ENCODE results near the gene TMEM82. TPM values are rescaled to one million over a fixed set of nuclear protein-coding genes. Genes with fewer than 3 reads are reported as not detected.

TMEM82 gene
- total and polyA plus RNA-seq, 12 donors, result not detected

DNA sequence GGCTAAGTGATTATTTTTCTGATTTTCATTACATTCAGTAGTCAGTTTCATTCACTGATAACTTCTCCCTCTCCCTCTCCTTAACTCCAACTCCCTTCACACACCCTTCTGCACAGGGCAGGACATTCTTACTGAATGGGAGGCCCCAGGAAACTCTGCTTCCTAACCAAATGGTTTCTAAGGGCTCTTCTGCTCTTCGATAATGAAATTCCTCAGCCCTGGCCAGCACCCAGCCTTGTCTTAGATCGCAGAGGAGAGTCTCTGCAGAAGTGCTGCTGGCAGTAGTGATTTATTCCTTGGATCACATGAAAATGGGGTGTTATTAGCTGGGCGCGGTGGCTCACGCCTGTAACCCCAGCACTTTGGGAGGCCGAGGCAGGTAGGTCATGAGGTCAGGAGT lies 41.8 kb upstream of the TMEM82 start:
- TF ChIP-seq, protein P1, sequence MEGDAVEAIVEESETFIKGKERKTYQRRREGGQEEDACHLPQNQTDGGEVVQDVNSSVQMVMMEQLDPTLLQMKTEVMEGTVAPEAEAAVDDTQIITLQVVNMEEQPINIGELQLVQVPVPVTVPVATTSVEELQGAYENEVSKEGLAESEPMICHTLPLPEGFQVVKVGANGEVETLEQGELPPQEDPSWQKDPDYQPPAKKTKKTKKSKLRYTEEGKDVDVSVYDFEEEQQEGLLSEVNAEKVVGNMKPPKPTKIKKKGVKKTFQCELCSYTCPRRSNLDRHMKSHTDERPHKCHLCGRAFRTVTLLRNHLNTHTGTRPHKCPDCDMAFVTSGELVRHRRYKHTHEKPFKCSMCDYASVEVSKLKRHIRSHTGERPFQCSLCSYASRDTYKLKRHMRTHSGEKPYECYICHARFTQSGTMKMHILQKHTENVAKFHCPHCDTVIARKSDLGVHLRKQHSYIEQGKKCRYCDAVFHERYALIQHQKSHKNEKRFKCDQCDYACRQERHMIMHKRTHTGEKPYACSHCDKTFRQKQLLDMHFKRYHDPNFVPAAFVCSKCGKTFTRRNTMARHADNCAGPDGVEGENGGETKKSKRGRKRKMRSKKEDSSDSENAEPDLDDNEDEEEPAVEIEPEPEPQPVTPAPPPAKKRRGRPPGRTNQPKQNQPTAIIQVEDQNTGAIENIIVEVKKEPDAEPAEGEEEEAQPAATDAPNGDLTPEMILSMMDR (IDR thresholded peaks at IDR 0.05), result no peak
- ATAC-seq, result no peak
- peaks cover 26 to 82% (median 70%) of the 10 kb centered on the region in 9 donors for H3K4me1 ChIP-seq
- H3K4me3 ChIP-seq, result no peak overlapping the region
- peaks cover 0 to 21% (median 0%) of the 10 kb centered on the region in 9 donors for H3K36me3 ChIP-seq
- no peak for DNase-seq
- H3K27me3 ChIP-seq, result no peaks in the 10 kb centered on the region
- H3K27ac ChIP-seq, result peak overlapping the region in 2 of 10 donors; percentile 24 to 39
- H3K9me3 ChIP-seq, result no peaks in the 10 kb centered on the region
- 51 to 55% methylated on average over 6 of the region's 6 CpGs for WGBS, 2 donors
- intact Hi-C loops (cut with DNase I), result loop anchor here in 1 of 10 donors (10.0 kb wide), 1 partner anchor 86 kb away; the partner anchor contains the start of gene DDI2

DNA sequence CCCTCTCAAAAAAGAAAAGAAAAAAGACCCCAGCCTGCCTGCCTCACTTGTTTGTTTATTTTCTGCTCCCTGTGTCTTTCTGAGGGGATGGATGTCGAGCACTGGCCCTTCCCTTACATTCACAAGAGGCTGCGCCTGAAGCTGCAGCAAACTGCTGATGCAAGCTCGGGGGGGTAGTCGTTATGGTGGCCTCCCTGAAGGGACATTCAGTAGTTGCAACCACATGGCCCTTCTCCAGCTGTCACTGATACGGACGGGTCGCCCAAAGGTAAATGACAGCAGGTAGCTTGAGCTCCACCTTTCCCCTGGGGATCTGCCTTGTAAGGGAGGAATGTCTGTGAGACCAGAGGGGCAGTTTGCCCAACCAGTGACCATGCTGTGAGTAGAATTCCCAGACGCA lies 40.5 kb upstream of the TMEM82 start:
- DNase-seq, result no peak
- no peaks in the 10 kb centered on the region for H3K9me3 ChIP-seq
- no peaks in the 10 kb centered on the region for H3K27me3 ChIP-seq
- peaks cover 26 to 82% (median 76%) of the 10 kb centered on the region in 9 donors for H3K4me1 ChIP-seq
- ATAC-seq, result no peak
- peak overlapping the region in 4 of 10 donors; percentile 89 to 93 (median 92) for H3K27ac ChIP-seq
- H3K36me3 ChIP-seq, result peaks cover 0 to 25% (median 0%) of the 10 kb centered on the region in 9 donors
- intact Hi-C loops (cut with DNase I), result loop anchor here in 1 of 10 donors (10.0 kb wide), 1 partner anchor 87 kb away; the partner anchor contains the start of gene DDI2
- TF ChIP-seq, protein P1 (IDR thresholded peaks at IDR 0.05), result no peak
- H3K4me3 ChIP-seq, result no peak overlapping the region
- 85 to 90% methylated on average over 8 of the region's 8 CpGs for WGBS, 2 donors

- Histone ChIP-seq H3K36me3 (peaks cover 0 to 28% (median 0%) of the 10 kb centered on the region in 9 donors), H3K4me3 (peak overlapping the region in 3 of 10 donors; percentile 0 to 10 (median 0)), H3K27me3 (no peaks in the 10 kb centered on the region), H3K4me1 (peaks cover 26 to 82% (median 75%) of the 10 kb centered on the region in 9 donors), H3K27ac (peak overlapping the region; percentile 62 to 93 (median 87)), H3K9me3 (no peaks in the 10 kb centered on the region)
- 62% methylated on average over 19 of the region's 19 CpGs for WGBS, 2 donors
- intact Hi-C loops (cut with DNase I), result loop anchor here in 1 of 10 donors (10.0 kb wide), 1 partner anchor 88 kb away; the partner anchor contains the start of gene DDI2
- TF ChIP-seq, protein P1 (IDR thresholded peaks at IDR 0.05), result peak in 4 of 9 donors; percentile 27 to 45 (median 32)
- peak; percentile 40 to 72 (median 64) for ATAC-seq
- DNase-seq, result no peak
Measured at GRCh38 chr1:15702722-15703550, 39.4 kb upstream of the TMEM82 start.

DNA sequence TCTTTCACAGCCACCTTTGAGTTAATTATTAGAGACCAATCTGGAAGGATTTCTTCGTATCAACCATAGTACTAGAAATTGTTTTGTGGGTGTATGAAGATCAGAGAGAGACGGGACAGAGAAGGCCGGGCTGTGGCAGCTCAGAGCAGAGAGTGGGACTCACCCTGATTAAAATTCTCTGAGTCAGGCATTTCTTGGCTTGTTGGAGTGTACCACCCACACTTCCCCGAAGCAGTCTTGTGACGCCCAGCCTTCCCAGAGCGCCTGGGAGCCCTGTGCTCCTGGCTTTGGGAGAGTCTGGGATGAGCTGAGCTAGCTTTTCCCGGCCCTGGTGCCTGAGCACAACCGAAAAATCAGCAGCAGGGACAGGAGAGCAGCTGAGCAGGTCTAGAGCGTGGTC lies 38.7 kb upstream of the TMEM82 start:
- 15 to 21% methylated on average over 9 of the region's 9 CpGs for WGBS, 2 donors
- Histone ChIP-seq H3K4me3 (peak overlapping the region in 3 of 10 donors; percentile 0 to 10 (median 0)), H3K4me1 (peaks cover 26 to 88% (median 70%) of the 10 kb centered on the region in 9 donors), H3K9me3 (no peaks in the 10 kb centered on the region), H3K27ac (peak overlapping the region; percentile 62 to 93 (median 87)), H3K27me3 (no peaks in the 10 kb centered on the region), H3K36me3 (peaks cover 0 to 28% (median 0%) of the 10 kb centered on the region in 9 donors)
- ATAC-seq, result peak; percentile 86 to 95 (median 93)
- DNase-seq, result peak; percentile 64 to 83
- intact Hi-C loops (cut with DNase I), result loop anchor here in 1 of 10 donors (10.0 kb wide), 1 partner anchor 89 kb away; the partner anchor contains the start of gene DDI2
- TF ChIP-seq, protein P1 (IDR thresholded peaks at IDR 0.05), result no peak

All from heart right ventricle (tissue), 16 donors.